T-helper 22 cell (primary cell): ENCODE measurements around the gene DRAXIN.

Experiments used
- DNase-seq: peaks from one replicate; pipeline ENCODE4 v3.0.0-alpha.2; 2020; ENCODE audit warnings: low read depth

The DRAXIN gene

DNA sequence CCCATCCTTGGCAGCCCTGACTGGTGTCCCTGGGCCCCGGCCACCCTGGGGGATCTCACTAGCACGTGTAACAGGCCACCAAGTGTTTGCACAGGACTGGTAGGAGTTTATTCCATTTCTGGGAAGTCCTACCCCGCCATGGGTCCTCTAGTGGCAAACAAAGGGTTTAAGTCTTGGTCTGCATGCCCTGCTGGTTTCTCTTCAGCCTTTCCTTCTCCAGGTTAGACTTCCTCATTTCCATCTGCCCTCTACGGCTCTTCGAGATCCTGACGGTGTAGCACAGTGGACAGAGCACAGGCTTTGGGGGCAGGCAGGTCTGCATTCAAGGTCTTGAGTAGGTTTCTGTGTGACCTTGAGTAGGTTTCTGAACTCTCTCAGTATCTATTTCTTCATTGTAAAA is 47.3 kb downstream of the DRAXIN start:
- DNase-seq: no peak

- peak; percentile 3 for DNase-seq
Observed at GRCh38 chr1:11740258-11741192, 49.0 kb downstream of the DRAXIN start.

DNA sequence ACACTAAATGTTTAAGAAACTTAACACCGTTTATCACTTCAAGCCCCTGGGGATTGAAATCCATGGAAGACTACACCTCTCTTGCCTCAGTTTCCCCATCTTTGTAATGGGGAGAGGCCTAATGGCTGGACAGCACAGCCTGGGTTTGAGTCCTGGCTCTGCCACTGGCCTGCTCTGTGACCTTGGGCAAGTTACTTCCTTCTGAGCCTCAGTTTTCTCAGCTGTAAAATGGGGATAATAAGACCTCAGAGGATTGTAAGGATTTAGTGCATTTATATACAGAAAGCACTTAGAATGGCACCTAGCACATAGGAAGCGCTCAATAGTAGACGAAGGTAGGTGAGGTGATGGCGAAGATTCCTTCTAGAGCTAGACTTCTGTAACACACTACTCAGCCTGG is 50.0 kb downstream of the DRAXIN start:
- DNase-seq: no peak

DNA sequence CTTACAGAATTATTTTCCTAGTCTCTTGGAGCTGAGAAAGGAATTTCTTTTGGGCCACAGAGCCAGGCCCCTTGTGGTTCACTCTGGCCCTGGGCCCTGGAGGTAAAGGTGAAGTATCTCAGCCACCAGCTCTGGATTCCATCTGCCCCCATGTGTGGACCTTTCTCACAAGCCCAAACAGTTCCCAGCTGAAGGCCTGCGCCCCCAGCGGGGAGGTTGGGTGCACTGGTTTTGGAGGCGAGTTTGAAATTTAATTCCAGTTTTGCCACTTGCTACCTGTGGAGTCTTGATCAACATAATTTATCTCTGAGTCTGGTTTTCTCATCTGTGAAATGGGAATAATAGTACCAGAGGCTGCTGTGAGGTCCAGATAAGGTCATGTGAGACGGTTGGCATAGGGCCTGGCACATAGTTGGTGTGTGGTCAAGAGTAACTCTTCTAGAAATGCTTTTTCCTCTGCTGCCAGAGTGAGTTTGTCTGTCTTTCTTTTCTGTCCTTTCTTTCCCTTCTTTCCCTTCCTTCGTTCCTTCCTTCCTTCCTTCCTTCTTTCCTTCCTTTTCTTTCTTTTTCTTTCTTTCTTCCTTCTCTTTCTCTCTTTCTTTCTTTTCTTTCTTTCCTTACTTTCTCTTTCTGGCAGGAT is 50.5 kb downstream of the DRAXIN start:
- no peak for DNase-seq

DNA sequence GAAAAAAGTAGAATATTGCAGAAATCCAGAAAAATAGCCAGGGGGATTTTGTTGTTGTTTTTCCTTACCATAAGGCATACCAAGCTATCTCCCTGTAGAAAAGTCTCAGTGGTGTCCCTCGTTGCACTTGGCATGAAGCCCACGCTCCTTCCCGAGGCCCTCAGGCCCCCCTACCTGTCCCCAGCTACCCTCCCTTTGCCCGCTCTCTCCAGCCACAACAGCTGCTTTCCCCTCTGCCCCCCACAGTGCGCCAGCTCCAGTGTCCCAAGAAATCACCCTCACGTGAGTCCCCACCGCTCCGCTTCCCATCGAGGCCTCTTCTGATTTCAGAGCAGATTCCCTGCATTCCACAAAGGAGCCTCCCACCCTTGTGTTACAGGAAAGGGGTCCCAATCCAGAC is 52.8 kb downstream of the DRAXIN start:
- DNase-seq: no peak

GRCh38 chr1:11746092-11746491 is 54.6 kb downstream of the DRAXIN start:
- no peak for DNase-seq

DNA sequence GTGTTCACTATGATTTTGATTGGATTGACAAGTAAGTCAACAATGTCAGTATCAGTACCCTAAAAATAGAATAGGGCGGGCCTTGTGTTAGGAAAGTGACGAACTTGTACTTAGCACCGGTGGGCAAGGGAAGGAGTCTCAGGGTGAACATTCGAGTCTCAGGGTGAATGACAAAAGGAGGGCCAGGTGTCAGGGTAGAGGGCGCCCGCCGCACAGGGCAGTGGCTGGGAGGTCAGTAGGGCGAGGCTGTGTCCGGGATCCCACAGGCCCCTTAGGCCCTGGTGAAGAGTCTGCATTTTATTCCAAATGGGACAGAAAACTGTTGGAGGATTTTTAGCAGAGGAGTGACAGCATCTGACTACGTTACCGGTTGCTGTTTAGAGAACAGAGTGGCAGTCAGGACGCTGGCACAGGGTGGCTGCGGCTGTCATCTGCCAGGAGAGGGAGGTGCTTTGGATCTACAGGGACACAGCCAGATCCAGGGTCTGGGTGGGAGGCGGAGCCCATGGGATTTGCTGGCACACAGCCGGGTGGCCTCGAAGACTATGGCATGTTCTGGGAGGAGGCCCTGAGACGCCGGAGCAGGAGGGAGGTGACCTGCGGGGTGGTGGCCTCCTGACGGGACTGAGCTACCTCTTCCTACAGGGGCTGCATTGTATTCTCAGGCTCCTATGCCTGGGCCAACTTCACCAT is 55.4 kb downstream of the DRAXIN start:
- no peak for DNase-seq

DNA sequence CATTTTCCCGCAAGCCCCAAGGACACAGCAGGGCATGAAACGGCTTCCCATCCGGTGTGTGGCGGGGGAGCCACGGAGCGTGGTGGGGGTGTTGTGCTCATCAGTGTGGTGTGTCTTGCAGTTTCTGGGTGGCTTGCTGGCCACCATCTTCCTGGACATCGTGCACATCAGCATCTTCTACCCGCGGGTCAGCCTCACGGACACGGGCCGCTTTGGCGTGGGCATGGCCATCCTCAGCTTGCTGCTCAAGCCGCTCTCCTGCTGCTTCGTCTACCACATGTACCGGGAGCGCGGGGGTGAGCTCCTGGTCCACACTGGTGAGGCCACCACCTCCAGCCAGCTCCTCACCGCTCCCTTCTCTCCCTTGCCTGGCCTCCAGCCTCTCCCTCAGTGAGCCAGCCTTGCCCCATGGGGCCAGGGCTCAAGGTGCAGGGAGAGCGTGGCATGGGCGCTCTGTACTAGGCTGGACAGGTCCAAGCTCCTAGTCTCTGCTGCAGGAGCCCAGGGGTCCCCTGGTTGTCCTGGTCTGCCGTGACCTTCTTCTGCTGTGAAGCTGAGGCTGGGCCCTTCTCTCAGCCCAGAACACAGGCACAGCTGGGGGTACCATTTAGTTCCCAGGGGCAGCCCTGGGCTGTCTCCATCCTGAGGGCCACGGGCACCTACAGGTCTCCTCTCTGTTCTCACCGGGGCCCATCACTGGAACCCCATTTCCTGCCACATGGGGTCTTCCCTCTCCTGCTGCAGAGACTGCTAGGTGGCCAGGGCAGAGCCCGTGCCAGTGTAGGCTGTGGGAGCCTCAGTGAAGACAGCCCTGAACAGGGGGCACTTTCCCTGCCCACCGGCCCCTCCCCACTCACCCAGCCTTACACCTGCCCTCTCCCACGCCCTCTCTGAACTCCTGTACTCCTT is 57.0 kb downstream of the DRAXIN start:
- DNase-seq: no peak

DNA sequence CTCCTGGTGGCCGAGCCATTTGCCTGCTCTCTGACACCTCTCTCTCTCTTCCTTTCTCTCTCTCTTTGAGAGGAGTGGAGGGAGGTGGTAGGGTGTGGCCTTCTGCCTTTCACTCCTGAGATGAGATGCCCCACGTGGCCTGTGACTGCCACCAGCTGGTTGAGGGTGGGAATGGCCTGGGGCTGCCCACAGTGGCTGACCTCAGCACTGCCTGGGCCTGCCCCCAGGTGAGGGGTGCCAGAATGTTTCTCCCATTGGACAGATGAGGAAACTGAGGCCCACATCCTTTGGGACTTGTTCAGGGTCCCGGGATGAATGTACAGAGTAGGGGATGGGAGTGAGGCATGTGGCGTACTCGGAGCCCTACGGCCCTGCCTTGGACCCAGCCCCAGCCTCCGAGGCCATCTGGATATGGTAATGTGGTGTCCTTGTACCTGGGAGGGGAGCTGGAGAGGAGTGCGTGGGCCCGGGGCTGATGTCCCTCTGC is 57.7 kb downstream of the DRAXIN start:
- DNase-seq: no peak

GRCh38 chr1:11749996-11750395 is 58.5 kb downstream of the DRAXIN start:
- no peak for DNase-seq

GRCh38 chr1:11751087-11751486 is 59.6 kb downstream of the DRAXIN start:
- DNase-seq: no peak

GRCh38 chr1:11752359-11753088 is 61.0 kb downstream of the DRAXIN start:
- DNase-seq: no peak

- no peak for DNase-seq
Observed at GRCh38 chr1:11753555-11754208, 62.2 kb downstream of the DRAXIN start.

- no peak for DNase-seq
Observed at GRCh38 chr1:11757047-11757446, 65.5 kb downstream of the DRAXIN start.

DNA sequence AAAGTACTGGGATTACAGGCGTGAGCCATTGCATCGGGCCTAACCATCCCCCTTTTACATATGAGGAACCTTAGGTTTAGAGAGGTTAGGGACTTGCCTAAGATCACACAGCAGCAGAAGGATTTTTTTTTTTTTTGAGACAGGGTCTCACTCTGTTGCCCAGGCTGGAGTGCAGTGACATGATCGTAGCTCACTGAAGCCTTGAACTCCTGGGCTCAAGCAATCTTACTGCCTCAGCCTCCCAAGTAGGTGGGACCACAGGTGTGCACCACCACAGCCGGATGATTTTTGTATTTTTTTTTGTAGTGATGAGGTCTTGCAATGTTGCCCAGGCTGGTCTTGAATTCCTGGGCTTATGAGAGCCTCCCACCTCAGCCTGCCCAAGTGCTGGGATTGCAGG is 68.3 kb downstream of the DRAXIN start:
- no peak for DNase-seq

GRCh38 chr1:11761285-11761684 is 69.8 kb downstream of the DRAXIN start:
- no peak for DNase-seq

GRCh38 chr1:11761988-11762406 is 70.5 kb downstream of the DRAXIN start, which contains the start of gene C1orf167:
Gene C1orf167, plus strand, starts transcription at chr1:11762193. Its CDS starts 2,208 bp downstream, at chr1:11764401.
- peak; percentile 6 for DNase-seq

DNA sequence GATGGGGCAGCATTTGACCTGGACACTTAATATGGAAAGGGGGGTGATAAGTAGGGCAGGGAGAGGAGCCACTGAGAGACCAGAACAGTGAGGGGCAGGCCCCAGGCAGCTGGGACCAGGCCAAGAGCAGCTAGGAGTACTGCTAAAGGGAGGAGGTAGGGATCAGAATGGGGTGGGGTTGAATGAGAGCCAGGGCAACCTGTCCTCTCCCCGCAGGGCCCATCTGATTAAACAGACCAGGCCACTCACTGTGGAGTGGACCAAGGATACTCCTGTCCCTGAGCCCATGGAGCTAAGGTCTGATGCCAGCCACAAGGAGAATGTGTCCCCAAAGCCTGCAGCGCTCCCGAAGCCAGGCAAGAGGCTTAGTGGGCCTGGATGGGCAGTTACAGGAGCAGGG is 72.6 kb downstream of the DRAXIN start:
- DNase-seq: no peak

- DNase-seq: no peak
Observed at GRCh38 chr1:11764519-11764918, 73.0 kb downstream of the DRAXIN start.
